Body of pancreas (tissue), 4 donors: Measurements from ENCODE around the gene CAPN8.

Experiments
- CTCF ChIP-seq, 7 experiments: fragments of 450-650 bp in 4 of 7; fragments of 200-600 bp in 3 of 7; sonication (generic) in 3 of 7; IDR thresholded peaks; one replicate each; pipeline ENCODE4 v1.5.1; 2016 to 2019; ENCODE audit warnings: antibody characterized with exemption in 7 of 7
- POLR2A ChIP-seq, 3 donors: fragments of 450-650 bp; IDR thresholded peaks; one replicate each; pipeline ENCODE4 v1.6.1; 2016; ENCODE audit warnings: antibody characterized with exemption in 3 of 3, mild to moderate bottlenecking in 2 of 3

- TF ChIP-seq POLR2A (IDR thresholded peaks at IDR 0.05), result no peak
- TF ChIP-seq CTCF (IDR thresholded peaks at IDR 0.05), result no peak
These were observed 38.1 kb upstream of the CAPN8 start for GRCh38 chr1:223703668-223704013.
